ENCODE measurements around the gene RBM33. TPM values are rescaled to one million over a fixed set of nuclear protein-coding genes. Genes with fewer than 3 reads are reported as not detected.

Gene RBM33
- total and polyA plus RNA-seq, 2 of the 13 experiments (the other 11 are each of a cell fraction or from before 2014, with no cell fraction given), result 12.4 to 28.9 TPM

- FAIRE-seq (no peak), ATAC-seq (no peak), DNase-seq (ENCODE audit: low spot score) (no peak)
- no peak overlapping the region for H2AFZ ChIP-seq (ENCODE audit: low read length)
- TF ChIP-seq ZGPAT (CRISPR knock-in tag; IDR thresholded peaks at IDR 0.05), result no peak
- TF ChIP-seq ZMAT5 (CRISPR knock-in tag; IDR thresholded peaks at IDR 0.05; ENCODE audit: borderline replicate concordance, low read depth), result no peak
- no peak for TF ChIP-seq RFXANK (CRISPR knock-in tag; IDR thresholded peaks at IDR 0.05)
- no peak for TF ChIP-seq MAZ (IDR thresholded peaks at IDR 0.05; ENCODE audit: borderline replicate concordance, low read depth, low read length)
- no peak for TF ChIP-seq MAZ (CRISPR knock-in tag; IDR thresholded peaks at IDR 0.05; ENCODE audit: low read depth)
- no peak for TF ChIP-seq JUND (CRISPR knock-in tag; IDR thresholded peaks at IDR 0.05)
- TF ChIP-seq NCOR1 (IDR thresholded peaks at IDR 0.05; ENCODE audit: borderline replicate concordance, low read length), result no peak
- no peak for TF ChIP-seq FIP1L1 (IDR thresholded peaks at IDR 0.05; ENCODE audit: borderline replicate concordance, insufficient read depth, low read depth, low read length)
- no peak for TF ChIP-seq RAD51 (IDR thresholded peaks at IDR 0.05; ENCODE audit: borderline replicate concordance)
- no peak for TF ChIP-seq HOXA7 (CRISPR knock-in tag; IDR thresholded peaks at IDR 0.05)
- no peak for TF ChIP-seq EED (CRISPR knock-in tag; IDR thresholded peaks at IDR 0.05)
- no TSS peak for BruUV-seq (replicated peaks)
- H4K20me1 ChIP-seq (ENCODE audit: insufficient read depth, low read length), result no peaks in the 10 kb centered on the region
- H3K36me3 ChIP-seq (replicated peaks in 1 of 2; ENCODE audit: control insufficient read depth in 1 of 2, insufficient read depth in 2 of 2, low read length in 2 of 2), result no peaks in the 10 kb centered on the region
- H3K4me1 ChIP-seq (ENCODE audit: insufficient read depth, low read length), result peaks cover 26% of the 10 kb centered on the region
- CTCF ChIA-PET (ENCODE audit: low intra/inter-chr PET ratio, low total read pairs), result no interaction called here
- no peaks in the 10 kb centered on the region for H3K9me3 ChIP-seq (ENCODE audit: low read length)
- no peak overlapping the region for H3K27ac ChIP-seq (ENCODE audit: extremely low read length, insufficient read depth, low read length)
- intact Hi-C loops (cut with micrococcal nuclease; ENCODE audit: unreplicated experiment) (no loop called here), in situ Hi-C loops (cut with HindIII; ENCODE audit: extremely low pct_ligation_motif_present, low pct_unique_long_range_greater_than_20kb) (no loop called here)
- no peak overlapping the region for H3K9ac ChIP-seq (ENCODE audit: insufficient read depth, low read depth, low read length)
- WGBS (ENCODE audit: low lambda C conversion rate), result 67% methylated on average over 4 of the region's 17 CpGs
- H3K4me3 ChIP-seq (replicated peaks in 1 of 3; ENCODE audit: insufficient read depth in 1 of 3, low read depth in 2 of 3, low read length in 3 of 3), result no peak overlapping the region
- H3K79me2 ChIP-seq (ENCODE audit: insufficient read depth, low read length), result no peaks in the 10 kb centered on the region
- H3K4me2 ChIP-seq (ENCODE audit: low read depth, low read length), result no peak overlapping the region
- peaks cover 4 to 42% of the 10 kb centered on the region in 2 experiments for H3K27me3 ChIP-seq (ENCODE audit: control insufficient read depth in 1 of 2, insufficient read depth in 2 of 2, low read length in 2 of 2)
- POLR2A ChIA-PET, result no interaction called here
Measured at GRCh38 chr7:155829796-155830470, 185.5 kb downstream of the RBM33 start.

Other genes with a start within 250 kb of the RBM33 start
- not detected in 2 replicates for gene EN2, start 186.5 kb upstream of the RBM33 start, total RNA-seq (2016; rRNA removed; fragmentation: Illumina TruSeq; extraction: Trizol)
- not detected in 2 replicates for gene EN2, start 186.5 kb upstream of the RBM33 start, polyA plus RNA-seq (2011; rRNA removed)
- not detected in 2 replicates for gene CNPY1, start 98.1 kb upstream of the RBM33 start, total RNA-seq (2016; rRNA removed; fragmentation: Illumina TruSeq; extraction: Trizol)
- not detected in 2 replicates for gene CNPY1, start 98.1 kb upstream of the RBM33 start, polyA plus RNA-seq (2011; rRNA removed)
- 1.7 and 1.9 TPM in 2 replicates for gene SHH, start 167.8 kb downstream of the RBM33 start, total RNA-seq (2016; rRNA removed; fragmentation: Illumina TruSeq; extraction: Trizol)
- 3.4 and 4.9 TPM in 2 replicates for gene SHH, start 167.8 kb downstream of the RBM33 start, polyA plus RNA-seq (2011; rRNA removed)